ENCODE data around the gene REEP3.

The REEP3 gene

DNA sequence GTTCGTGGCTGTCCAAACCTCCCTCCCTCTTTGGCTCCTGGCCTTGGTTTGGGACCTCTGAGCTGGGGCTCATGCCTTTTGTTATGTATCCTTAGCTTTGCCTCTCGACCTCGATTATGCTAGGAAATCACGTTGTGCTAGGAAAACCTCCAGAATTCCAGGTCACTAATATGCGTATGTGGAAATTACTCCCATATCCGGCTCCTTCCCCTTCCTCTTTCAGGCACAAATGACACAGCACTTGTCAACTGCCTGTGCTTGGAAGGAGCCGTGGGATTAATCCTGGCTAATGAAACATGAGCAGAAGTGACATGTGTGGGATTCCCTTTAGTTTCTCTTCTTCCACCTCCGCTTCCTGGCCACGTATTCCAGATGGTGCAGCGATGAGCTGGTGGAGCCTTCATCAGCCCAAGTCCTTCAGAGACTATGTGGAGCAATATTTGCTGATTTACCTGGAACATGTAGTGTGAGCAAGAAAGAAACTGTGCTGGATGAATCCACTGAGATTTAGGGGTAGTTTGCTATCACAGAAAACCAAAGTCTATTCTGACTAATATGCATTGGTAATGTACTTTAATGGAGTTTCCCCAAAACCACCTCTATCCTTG is 149.2 kb downstream of the REEP3 start:
- DNase-seq = no peak

DNA sequence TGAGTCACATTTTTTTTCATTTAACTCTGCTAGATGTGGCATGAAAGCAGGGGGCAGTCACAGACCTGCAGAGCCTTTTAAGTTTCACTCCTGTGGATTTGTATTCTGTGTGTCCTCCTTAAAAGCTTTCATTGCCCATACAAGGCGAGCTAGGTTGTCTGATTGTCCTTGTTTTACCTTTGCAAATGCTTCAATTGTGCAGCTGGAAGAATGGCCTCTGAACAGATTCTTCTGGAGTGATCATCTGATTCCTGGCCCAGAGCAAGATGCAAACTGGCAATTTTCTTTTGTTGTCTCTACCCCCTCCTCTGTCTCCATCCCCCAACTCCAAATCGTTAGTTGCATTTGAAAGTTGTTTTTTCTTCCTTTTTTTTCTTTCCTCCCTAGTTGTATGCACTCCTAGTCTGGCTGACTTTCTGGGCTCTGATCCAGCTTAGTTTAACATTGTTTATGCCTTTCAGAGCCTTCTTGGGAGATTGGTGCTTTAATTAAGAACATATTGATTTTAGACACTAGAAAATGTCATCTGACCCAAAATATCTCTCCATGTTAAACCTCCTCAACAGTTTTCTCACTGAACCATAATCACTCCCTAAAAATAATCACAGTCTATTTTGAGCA is 150.2 kb downstream of the REEP3 start:
- DNase-seq = no peak

DNA sequence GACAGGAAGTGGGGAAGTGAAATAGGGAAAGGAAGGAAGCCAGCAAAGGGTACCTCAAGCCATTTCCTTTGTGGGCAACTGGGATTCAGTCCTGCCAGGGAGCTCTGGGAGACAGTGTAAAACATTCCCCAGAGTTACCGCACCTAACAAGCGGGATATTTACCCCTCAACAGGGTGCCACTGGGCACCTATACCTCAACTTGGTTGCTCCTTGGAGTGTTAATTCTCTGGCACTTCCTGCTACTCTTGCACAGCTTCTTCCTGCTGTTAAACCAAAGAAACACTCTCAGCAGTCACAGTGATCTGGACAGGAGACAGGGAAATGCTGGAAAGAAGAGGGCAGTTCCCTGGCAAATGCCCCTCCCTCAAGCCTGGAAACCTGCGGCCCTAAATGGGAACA is 151.3 kb downstream of the REEP3 start:
- DNase-seq = no peak

DNA sequence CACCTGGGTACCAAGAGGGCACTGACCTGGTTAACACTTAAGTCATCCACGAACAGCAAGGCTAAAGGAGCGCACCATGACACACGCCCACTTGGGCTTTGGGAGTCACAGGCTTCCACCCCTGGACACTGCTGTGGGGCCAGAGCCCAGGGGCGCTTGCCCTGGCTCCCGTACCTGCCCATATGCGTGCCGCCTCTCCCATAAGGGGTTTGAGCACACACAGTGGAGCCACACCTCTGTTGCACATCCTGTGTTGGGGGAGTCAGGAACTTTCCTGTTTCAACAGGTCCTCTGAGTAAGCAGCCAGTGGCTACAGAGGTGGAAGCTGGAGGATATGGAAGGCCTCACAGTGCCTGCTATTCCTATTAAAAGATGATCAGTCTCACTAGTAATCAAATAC is 152.0 kb downstream of the REEP3 start:
- DNase-seq = no peak

DNA sequence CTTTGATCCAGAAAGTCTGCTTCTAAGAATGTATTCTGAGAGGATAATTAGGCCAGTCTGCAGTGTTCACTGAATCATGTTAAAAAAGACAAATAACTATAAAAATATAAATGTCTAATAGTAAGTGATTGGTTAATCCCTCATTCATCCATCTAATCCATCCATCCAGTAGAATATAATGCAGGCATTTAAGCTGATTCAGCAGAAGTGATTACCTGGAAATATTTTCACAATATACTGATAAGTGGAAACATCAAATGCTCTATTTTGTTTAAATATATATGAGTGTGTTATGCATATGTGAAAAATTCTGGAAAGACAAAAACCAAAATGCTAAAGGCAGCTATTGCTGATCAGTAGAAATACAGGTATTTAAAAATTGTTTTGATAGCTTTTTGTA is 152.6 kb downstream of the REEP3 start:
- DNase-seq = no peak

Measured in NCI-H526 (cell line).